CD4-positive, alpha-beta T cell (primary cell): ENCODE results near the gene AFAP1. TPM values are rescaled to one million over a fixed set of nuclear protein-coding genes. Genes with fewer than 3 reads are reported as not detected.
"Not testable (repeated sequence)": the region's sequence is repeated elsewhere in the genome, so short reads cannot be mapped to it uniquely, and the experiment has no call there.

Experiments
- ATAC-seq: fragments of 200-7000 bp; cut with Tn5 transposase; one replicate; pipeline ENCODE4 v1.10.0; 2022; ENCODE audit warnings: mild to moderate bottlenecking; ENCODE audit not compliant: poor library complexity
- CTCF ChIA-PET: fragments of 350-600 bp; sonication (Branson Sonifier 250); formaldehyde crosslinking; loops from one replicate; lab custom pipeline; 2021; ENCODE audit warnings: antibody characterized with exemption, inconsistent platforms; lab: Charles Lee
- POLR2A ChIA-PET: fragments of 350-600 bp; sonication (Branson Sonifier 250); formaldehyde crosslinking; loops from one replicate; lab custom pipeline; 2021; ENCODE audit warnings: antibody characterized with exemption, inconsistent platforms; lab: Charles Lee
- DNase-seq, 14 experiments: peaks; one replicate each; pipeline ENCODE4 v3.0.0-alpha.2; 2013 to 2020; ENCODE audit warnings: mixed read lengths in 2 of 14
- H3K27ac ChIP-seq, 2 donors: one replicate each; pipeline versions ENCODE4 v1.5.1 to v1.7.0; 2013; ENCODE audit warnings: low read length in 2 of 2, low read depth in 1 of 2, mild to moderate bottlenecking in 1 of 2
- H3K27me3 ChIP-seq, 2 experiments: 1 replicate in 1 of 2; 2 replicates in 1 of 2; pipeline versions ENCODE4 v1.6.1 to v1.7.0; 2013; ENCODE audit warnings: low read length in 2 of 2, control low read depth in 1 of 2, mild to moderate bottlenecking in 1 of 2, moderate library complexity in 1 of 2; ENCODE audit not compliant: insufficient read depth in 2 of 2, control insufficient read depth in 1 of 2
- H3K36me3 ChIP-seq: one replicate; pipeline ENCODE4 v1.6.1; 2013; ENCODE audit warnings: low read length, control low read depth; ENCODE audit not compliant: insufficient read depth
- H3K4me1 ChIP-seq: one replicate; pipeline ENCODE4 v1.6.1; 2013; ENCODE audit warnings: low read length, control low read depth; ENCODE audit not compliant: insufficient read depth
- H3K4me3 ChIP-seq: one replicate; pipeline ENCODE4 v1.5.1; 2013; ENCODE audit warnings: mild to moderate bottlenecking, low read length, moderate library complexity
- H3K9me3 ChIP-seq, 2 experiments: 1 replicate in 1 of 2; 2 replicates in 1 of 2; pipeline versions ENCODE4 v1.6.1 to v1.7.0; 2013; ENCODE audit warnings: low read length in 2 of 2, mild to moderate bottlenecking in 2 of 2, control low read depth in 1 of 2, moderate library complexity in 1 of 2; ENCODE audit not compliant: control insufficient read depth in 1 of 2, insufficient read depth in 1 of 2
- H3K27ac Mint-ChIP-seq: one replicate; pipeline ENCODE4 v1.8.0; 2020; ENCODE audit warnings: mixed read lengths
- H3K27me3 Mint-ChIP-seq: one replicate; pipeline ENCODE4 v1.8.0; 2021; ENCODE audit warnings: mixed read lengths
- H3K36me3 Mint-ChIP-seq: one replicate; pipeline ENCODE4 v1.8.0; 2021; ENCODE audit warnings: low read depth, mixed read lengths
- H3K4me1 Mint-ChIP-seq: one replicate; pipeline ENCODE4 v1.8.0; 2021; ENCODE audit warnings: low read depth, mixed read lengths
- H3K4me3 Mint-ChIP-seq: one replicate; pipeline ENCODE4 v1.8.0; 2020; ENCODE audit warnings: mild to moderate bottlenecking, mixed read lengths
- H3K9me3 Mint-ChIP-seq: one replicate; pipeline ENCODE4 v1.8.0; 2020; ENCODE audit warnings: mixed read lengths
- CTCF ChIP-seq: fragments of 200-600 bp; IDR thresholded peaks from one replicate; pipeline ENCODE4 v1.8.0; 2022; ENCODE audit warnings: antibody characterized with exemption, mild to moderate bottlenecking
- intact Hi-C, 2 experiments: fragments of 100-400 bp; cut with DNase I in 1 of 2; cut with micrococcal nuclease in 1 of 2; formaldehyde crosslinking; loops; one replicate each; pipeline versions ENCODE4 v1.15.1 to v1.9.0; 2023 to 2025; cut with DNase I, micrococcal nuclease
- total RNA-seq, 174 experiments: library from RNA in 2 of 174; stranded (reverse) in 2 of 174; gene quantifications; one replicate each; pipeline ENCODE4 v1.2.3 and lab custom pipeline; 2021 to 2026

The AFAP1 gene
- total RNA-seq, 2 experiments from 2014 or later: 9.8 to 10.9 TPM

- Mint-ChIP-seq H3K27ac (no peak overlapping the region), H3K9me3 (peaks cover 2% of the 10 kb centered on the region), H3K27me3 (no peaks in the 10 kb centered on the region), H3K4me1 (peaks cover 13% of the 10 kb centered on the region), H3K4me3 (no peak overlapping the region), H3K36me3 (no peaks in the 10 kb centered on the region)
- intact Hi-C loops: no loop called here
- H3K9me3 ChIP-seq: peaks cover 0 to 10% of the 10 kb centered on the region in 2 experiments
- no peak overlapping the region for H3K27ac ChIP-seq
- H3K4me1 ChIP-seq: no peaks in the 10 kb centered on the region
- H3K36me3 ChIP-seq: no peaks in the 10 kb centered on the region
- no peak for ATAC-seq
- CTCF ChIA-PET: no interaction called here
- no peak for DNase-seq
- no peaks in the 10 kb centered on the region for H3K27me3 ChIP-seq
- TF ChIP-seq CTCF: no peak
- POLR2A ChIA-PET: no interaction called here
- H3K4me3 ChIP-seq: no peak overlapping the region
Measured at GRCh38 chr4:7922466-7922865, 17.2 kb downstream of the AFAP1 start.

- H3K4me1 Mint-ChIP-seq: peaks cover 28% of the 10 kb centered on the region
- DNase-seq: no peak
- peaks cover 6% of the 10 kb centered on the region for H3K4me1 ChIP-seq
- no peak overlapping the region for H3K27ac ChIP-seq
- H3K36me3 Mint-ChIP-seq: no peaks in the 10 kb centered on the region
- TF ChIP-seq CTCF: no peak
- intact Hi-C loops: no loop called here
- no peak overlapping the region for H3K4me3 ChIP-seq
- no peaks in the 10 kb centered on the region for H3K36me3 ChIP-seq
- ChIA-PET CTCF (no interaction called here), POLR2A (no interaction called here)
- no peaks in the 10 kb centered on the region for H3K9me3 Mint-ChIP-seq
- no peaks in the 10 kb centered on the region for H3K27me3 ChIP-seq
- ATAC-seq: no peak
- peaks cover 4% of the 10 kb centered on the region for H3K27me3 Mint-ChIP-seq
- no peak overlapping the region for H3K27ac Mint-ChIP-seq
- H3K9me3 ChIP-seq: no peaks in the 10 kb centered on the region
- H3K4me3 Mint-ChIP-seq: no peak overlapping the region
Measured at GRCh38 chr4:7918981-7919380, 20.7 kb downstream of the AFAP1 start.

- ATAC-seq, H3K27me3 Mint-ChIP-seq, H3K27ac Mint-ChIP-seq, H3K27me3 ChIP-seq, DNase-seq, H3K27ac ChIP-seq, H3K4me3 ChIP-seq, H3K4me3 Mint-ChIP-seq, H3K36me3 Mint-ChIP-seq, POLR2A ChIA-PET, H3K36me3 ChIP-seq, H3K9me3 ChIP-seq, CTCF ChIA-PET, H3K4me1 ChIP-seq, intact Hi-C loops, H3K9me3 Mint-ChIP-seq: not testable (repeated sequence)
- peaks cover 28% of the 10 kb centered on the region for H3K4me1 Mint-ChIP-seq
Measured at GRCh38 chr4:7918187-7918586, 21.5 kb downstream of the AFAP1 start.

- Mint-ChIP-seq H3K4me1 (peaks cover 29% of the 10 kb centered on the region), H3K27ac (no peak overlapping the region)
- ATAC-seq: no peak
Measured at GRCh38 chr4:7917669-7918068, 22.0 kb downstream of the AFAP1 start.

More at GRCh38 chr4:7917669-7918068, 22.0 kb downstream of the AFAP1 start:
- no peaks in the 10 kb centered on the region for H3K27me3 ChIP-seq
- no peaks in the 10 kb centered on the region for H3K9me3 Mint-ChIP-seq
- intact Hi-C loops: no loop called here
- POLR2A ChIA-PET: no interaction called here
- no peaks in the 10 kb centered on the region for H3K36me3 Mint-ChIP-seq
- CTCF ChIA-PET: no interaction called here
- no peak overlapping the region for H3K4me3 Mint-ChIP-seq
- H3K27me3 Mint-ChIP-seq: peaks cover 4% of the 10 kb centered on the region
- no peak overlapping the region for H3K27ac ChIP-seq
- no peaks in the 10 kb centered on the region for H3K36me3 ChIP-seq
- TF ChIP-seq CTCF: no peak
- no peak overlapping the region for H3K4me3 ChIP-seq
- H3K4me1 ChIP-seq: peaks cover 6% of the 10 kb centered on the region
- no peak for DNase-seq
- H3K9me3 ChIP-seq: no peaks in the 10 kb centered on the region
